ENCODE results near the gene EPHB4.

- TF ChIP-seq CTCF (conservative IDR thresholded peaks at IDR 0.05; ENCODE audit: low read depth, low read length) (no peak), EZH2 (IDR thresholded peaks at IDR 0.05; ENCODE audit: low read length, unreplicated experiment) (no peak), EZH2phosphoT487 (IDR thresholded peaks at IDR 0.05; ENCODE audit: borderline replicate concordance, low read length) (no peak)
These were observed 47.4 kb upstream of the EPHB4 start, which contains the start of gene SRRT for GRCh38 chr7:100874577-100875355.

Data from PC-3 (cell line).